Kidney (tissue), 14 donors: ENCODE results near the gene SERPINA3. TPM values are rescaled to one million over a fixed set of nuclear protein-coding genes. Genes with fewer than 3 reads are reported as not detected.

ENCODE experiments used
- DNase-seq, 5 donors: peaks; one replicate each; pipeline ENCODE4 v3.0.0-alpha.2; 2013 to 2020
- FAIRE-seq: peaks from 2 replicates; lab custom pipeline; 2012; peaks lifted over from hg19 to GRCh38; lab: Jason Lieb, UNC
- H3K27ac ChIP-seq, 2 donors: one replicate each; pipeline ENCODE4 v1.7.0; 2013; ENCODE audit warnings: low read depth in 2 of 2, low read length in 2 of 2, inconsistent platforms in 1 of 2
- H3K27me3 ChIP-seq: one replicate; pipeline ENCODE4 v1.7.1; 2013; ENCODE audit warnings: low read length, inconsistent platforms; ENCODE audit not compliant: control insufficient read depth, insufficient read depth
- H3K36me3 ChIP-seq, 3 donors: one replicate each; pipeline versions ENCODE4 v1.7.0 to v1.7.1; 2013; ENCODE audit warnings: low read length in 3 of 3, control low read depth in 1 of 3, inconsistent platforms in 1 of 3; ENCODE audit not compliant: insufficient read depth in 3 of 3, control insufficient read depth in 2 of 3
- H3K4me1 ChIP-seq, 3 donors: one replicate each; pipeline versions ENCODE4 v1.7.0 to v1.7.1; 2013; ENCODE audit warnings: low read length in 3 of 3, inconsistent platforms in 1 of 3, low read depth in 1 of 3; ENCODE audit not compliant: control insufficient read depth in 2 of 3, insufficient read depth in 2 of 3
- H3K4me3 ChIP-seq, 3 donors: one replicate each; pipeline versions ENCODE4 v1.7.0 to v1.8.1; 2013; ENCODE audit warnings: low read length in 3 of 3, control low read depth in 1 of 3, inconsistent platforms in 1 of 3
- H3K9ac ChIP-seq, 3 donors: one replicate each; pipeline versions ENCODE4 v1.7.0 to v1.7.1; 2013; ENCODE audit warnings: low read length in 3 of 3, control low read depth in 1 of 3, inconsistent platforms in 1 of 3
- H3K9me3 ChIP-seq, 3 donors: one replicate each; pipeline versions ENCODE4 v1.7.0 to v1.7.1; 2013; ENCODE audit warnings: low read length in 3 of 3, control low read depth in 1 of 3, inconsistent platforms in 1 of 3; ENCODE audit not compliant: control insufficient read depth in 2 of 3, insufficient read depth in 1 of 3
- CTCF ChIP-seq: IDR thresholded peaks from 3 replicates; pipeline ENCODE4 v1.5.1; 2012; ENCODE audit warnings: mild to moderate bottlenecking, moderate library complexity, borderline replicate concordance; ENCODE audit not compliant: insufficient read depth; ENCODE audit errors: extremely low read depth
- intact Hi-C: fragments of 100-400 bp; cut with DNase I; formaldehyde crosslinking; loops from one replicate; pipeline ENCODE4 v1.11.1; 2022
- polyA plus RNA-seq: library from polyadenylated mRNA; stranded (reverse); fragments of 350-450 nt; fragmentation: Illumina TruSeq; extraction: RNeasy Lipid Tissue Mini Kit (QIAGEN cat#74804); gene quantifications from one replicate; pipeline ENCODE4 v1.2.3, GENCODE V29; 2014; ENCODE audit warnings: low read depth, low replicate concordance; ENCODE audit not compliant: insufficient read depth
- total RNA-seq: library from RNA; stranded (reverse); fragmentation: NEBNext Ultra II Directional; extraction: Animal tissue kit (Norgen Biotek cat#: 25700); gene quantifications from one replicate; pipeline ENCODE4 v1.2.1, GENCODE V29; 2021
- donor health status: control.
- donor health status: control.
- donor health status: control.
- donor health status: control.
- donor health status: control.
- donor health status: DM: yes; HTN: yes; CAD: no.
- donor health status: Normal renal cell carcinoma (clear cell type).

Gene SERPINA3
- total and polyA plus RNA-seq, 2 donors from 2014 or later, result 786 to 1,762 TPM

GRCh38 chr14:94581127-94581999, 30.8 kb upstream of the SERPINA3 start, which contains the start of gene SERPINA5:
SERPINA5 (plus strand) TSS chr14:94581426; CDS start chr14:94587363, 5,937 bp downstream.
- intact Hi-C loops, result no loop called here
- no peaks in the 10 kb centered on the region for H3K27me3 ChIP-seq
- peak within 1 kb of the TSS in 2 of 3 donors; percentile 58 to 60 for H3K4me3 ChIP-seq
- peak within 1 kb of the TSS in 1 of 3 donors; percentile 47 for H3K9ac ChIP-seq
- no peak for TF ChIP-seq CTCF
- DNase-seq (peak; percentile 48 to 94 (median 62)), FAIRE-seq (no peak)
- peak within 1 kb of the TSS; percentile 75 to 85 for H3K27ac ChIP-seq
- H3K36me3 ChIP-seq, result no peaks in the 10 kb centered on the region
- peaks cover 0 to 8% (median 5%) of the 10 kb centered on the region in 3 donors for H3K4me1 ChIP-seq
- H3K9me3 ChIP-seq, result no peaks in the 10 kb centered on the region

GRCh38 chr14:94582199-94582750, 29.9 kb upstream of the SERPINA3 start:
- TF ChIP-seq CTCF, result no peak
- H3K27me3 ChIP-seq, result no peaks in the 10 kb centered on the region
- intact Hi-C loops, result no loop called here
- H3K36me3 ChIP-seq, result no peaks in the 10 kb centered on the region
- peak overlapping the region; percentile 54 to 85 for H3K27ac ChIP-seq
- H3K9ac ChIP-seq, result peak overlapping the region in 1 of 3 donors; percentile 47
- peak overlapping the region in 2 of 3 donors; percentile 58 to 60 for H3K4me3 ChIP-seq
- DNase-seq (no peak), FAIRE-seq (no peak)
- H3K9me3 ChIP-seq, result no peaks in the 10 kb centered on the region
- peaks cover 0 to 8% (median 5%) of the 10 kb centered on the region in 3 donors for H3K4me1 ChIP-seq

GRCh38 chr14:94582851-94583250, 29.3 kb upstream of the SERPINA3 start:
- Histone ChIP-seq H3K4me3 (peak overlapping the region in 1 of 3 donors; percentile 58), H3K9ac (peak overlapping the region in 1 of 3 donors; percentile 47), H3K9me3 (no peaks in the 10 kb centered on the region), H3K27me3 (no peaks in the 10 kb centered on the region), H3K4me1 (peaks cover 0 to 8% (median 5%) of the 10 kb centered on the region in 3 donors), H3K27ac (peak overlapping the region; percentile 36 to 44), H3K36me3 (no peaks in the 10 kb centered on the region)
- DNase-seq (no peak), FAIRE-seq (no peak)
- TF ChIP-seq CTCF, result no peak
- intact Hi-C loops, result no loop called here
